ENCODE data around the gene DEPP1. TPM values are rescaled to one million over a fixed set of nuclear protein-coding genes. Genes with fewer than 3 reads are reported as not detected.

Gene DEPP1
- total RNA-seq, 2 experiments from 2014 or later: not detected

DNA sequence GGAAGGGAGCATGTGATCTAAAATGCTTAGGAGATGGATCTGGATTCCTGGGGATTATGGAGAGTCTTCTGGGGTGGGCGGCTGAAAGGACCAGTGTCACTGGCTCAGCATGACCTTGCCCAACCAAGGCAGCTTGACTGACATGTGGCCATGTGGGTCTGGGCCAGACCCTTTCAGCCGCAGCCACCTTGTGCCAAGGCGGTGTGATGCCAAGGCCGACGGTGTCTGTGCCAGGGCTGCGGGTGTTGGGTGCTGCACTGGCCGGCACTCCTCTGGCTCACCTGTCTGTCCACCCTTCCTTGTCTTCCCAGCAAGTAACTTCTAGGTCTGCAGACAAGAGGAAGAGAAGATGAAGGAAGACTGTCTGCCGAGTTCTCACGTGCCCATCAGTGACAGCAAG, 8.8 kb downstream of the DEPP1 start:
- CTCF ChIA-PET: interaction anchor here (1.1 to 2.6 kb wide), 3 partner anchors 11 to 143 kb away, joined by 3 to 6 read pairs (median 4); no protein-coding TSS in a partner anchor
- Mint-ChIP-seq H3K27me3 (ENCODE audit: low read depth) (no peaks in the 10 kb centered on the region), H3K4me3 (no peak overlapping the region), H3K4me1 (ENCODE audit: low read depth) (peaks cover 52% of the 10 kb centered on the region), H3K9me3 (ENCODE audit: insufficient read depth) (no peaks in the 10 kb centered on the region), H3K27ac (no peak overlapping the region), H3K36me3 (ENCODE audit: low read depth) (no peaks in the 10 kb centered on the region)
- ATAC-seq (no peak), DNase-seq (no peak)
- POLR2A ChIA-PET: no interaction called here

DNA sequence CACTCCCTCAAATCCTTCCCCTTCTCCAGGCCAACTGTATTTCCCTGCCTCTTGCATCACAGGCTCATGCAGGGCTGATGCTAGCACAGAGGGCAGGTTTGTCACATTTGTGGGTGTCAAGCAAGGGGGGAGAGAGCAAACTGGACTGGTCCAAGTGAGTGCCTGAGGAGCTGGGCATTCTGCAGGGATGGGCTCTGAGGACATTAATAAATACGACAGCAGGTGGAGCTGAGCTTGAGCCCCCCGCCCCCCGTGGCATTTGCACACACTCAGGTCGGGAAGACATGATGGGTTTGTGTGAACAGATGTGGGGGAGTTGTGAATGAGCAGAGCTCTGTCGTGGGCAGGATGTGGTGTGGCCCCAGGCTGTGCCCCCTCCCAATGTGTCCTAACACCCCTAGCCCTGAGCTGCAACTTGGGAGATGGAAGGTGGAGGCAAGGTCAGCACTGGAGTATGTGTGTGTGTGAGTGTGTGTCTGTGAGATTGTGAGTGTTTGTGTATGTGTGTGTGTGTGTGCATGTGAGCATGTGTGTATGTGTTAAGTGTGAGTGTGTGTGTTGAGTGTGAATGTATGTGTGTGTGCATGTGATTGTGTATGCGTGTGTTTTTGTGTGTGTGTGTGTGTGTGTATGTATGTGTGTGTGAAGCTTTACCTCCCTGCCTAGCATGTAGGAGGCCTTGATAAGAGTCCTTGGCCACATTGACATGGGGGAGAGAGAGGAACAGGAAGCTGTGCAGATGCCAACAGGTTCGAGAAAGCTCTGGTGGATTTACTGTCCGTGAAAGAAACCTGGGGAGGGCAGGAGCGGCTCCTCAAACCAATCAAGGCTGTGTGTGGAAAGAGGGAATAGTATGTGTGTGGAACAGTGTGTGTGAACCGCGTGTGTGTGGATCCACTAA, 9.9 kb downstream of the DEPP1 start:
- H3K36me3 Mint-ChIP-seq (ENCODE audit: low read depth): no peaks in the 10 kb centered on the region
- DNase-seq (peak; percentile 67), ATAC-seq (peak; percentile 58)
- peaks cover 42% of the 10 kb centered on the region for H3K4me1 Mint-ChIP-seq (ENCODE audit: low read depth)
- no peaks in the 10 kb centered on the region for H3K27me3 Mint-ChIP-seq (ENCODE audit: low read depth)
- ChIA-PET CTCF (interaction anchor here (0.9 to 7.7 kb wide), 8 partner anchors 10 to 144 kb away, joined by 3 to 53 read pairs (median 5); partner anchors contain the start of gene DEPP1), POLR2A (interaction anchor here (0.7 to 1.5 kb wide), 3 partner anchors 32 to 56 kb away, joined by 3 to 7 read pairs (median 5); partner anchors contain the start of gene ZNF22)
- H3K27ac Mint-ChIP-seq: peak overlapping the region; percentile 80
- H3K9me3 Mint-ChIP-seq (ENCODE audit: insufficient read depth): no peaks in the 10 kb centered on the region
- H3K4me3 Mint-ChIP-seq: peak overlapping the region; percentile 6

- ATAC-seq (peak; percentile 22), DNase-seq (no peak)
- peaks cover 36% of the 10 kb centered on the region for H3K4me1 Mint-ChIP-seq (ENCODE audit: low read depth)
- H3K27me3 Mint-ChIP-seq (ENCODE audit: low read depth): no peaks in the 10 kb centered on the region
- CTCF ChIA-PET: interaction anchor here (1.3 to 7.7 kb wide), 7 partner anchors 8 to 35 kb away, joined by 4 to 53 read pairs (median 6); partner anchors contain the start of gene DEPP1
- H3K9me3 Mint-ChIP-seq (ENCODE audit: insufficient read depth): no peaks in the 10 kb centered on the region
- no peaks in the 10 kb centered on the region for H3K36me3 Mint-ChIP-seq (ENCODE audit: low read depth)
- H3K4me3 Mint-ChIP-seq: peak overlapping the region; percentile 6
- H3K27ac Mint-ChIP-seq: peak overlapping the region; percentile 80
- POLR2A ChIA-PET: interaction anchor here (1.3 to 1.5 kb wide), 2 partner anchors 32 to 36 kb away, joined by 5 to 7 read pairs; partner anchors contain the start of gene ZNF22
Measured at GRCh38 chr10:44968091-44968490, 10.5 kb downstream of the DEPP1 start.

DNA sequence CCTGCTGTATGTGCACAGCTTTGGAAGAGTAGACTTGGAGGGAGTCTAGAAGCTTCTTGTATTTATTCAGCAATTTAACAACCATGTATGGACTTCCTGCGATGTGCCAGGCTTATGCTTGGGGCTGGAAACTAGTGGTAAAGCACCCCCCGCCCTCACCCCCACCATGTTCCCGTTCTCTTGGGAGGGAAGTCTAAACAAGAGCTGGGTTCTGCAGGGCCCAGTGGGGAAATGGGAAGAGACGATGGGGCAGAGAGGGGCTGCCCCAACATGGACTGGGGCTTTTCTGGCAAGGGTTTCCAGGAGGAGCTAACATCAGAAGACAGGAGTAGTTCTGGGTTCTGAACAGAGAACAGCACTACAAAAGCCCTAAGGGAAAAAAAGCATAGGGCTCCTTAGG, 11.0 kb downstream of the DEPP1 start:
- ChIA-PET CTCF (interaction anchor here (1.4 to 7.7 kb wide), 6 partner anchors 9 to 35 kb away, joined by 4 to 53 read pairs (median 6); partner anchors contain the start of gene DEPP1), POLR2A (interaction anchor here (0.6 kb wide), 1 partner anchor 1005 kb away, joined by 3 read pairs; the partner anchor contains the start of gene TIMM23)
- peak overlapping the region; percentile 80 for H3K27ac Mint-ChIP-seq
- H3K27me3 Mint-ChIP-seq (ENCODE audit: low read depth): no peaks in the 10 kb centered on the region
- H3K36me3 Mint-ChIP-seq (ENCODE audit: low read depth): no peaks in the 10 kb centered on the region
- H3K4me1 Mint-ChIP-seq (ENCODE audit: low read depth): peaks cover 36% of the 10 kb centered on the region
- H3K9me3 Mint-ChIP-seq (ENCODE audit: insufficient read depth): no peaks in the 10 kb centered on the region
- peak; percentile 32 for ATAC-seq
- H3K4me3 Mint-ChIP-seq: no peak overlapping the region
- no peak for DNase-seq

DNA sequence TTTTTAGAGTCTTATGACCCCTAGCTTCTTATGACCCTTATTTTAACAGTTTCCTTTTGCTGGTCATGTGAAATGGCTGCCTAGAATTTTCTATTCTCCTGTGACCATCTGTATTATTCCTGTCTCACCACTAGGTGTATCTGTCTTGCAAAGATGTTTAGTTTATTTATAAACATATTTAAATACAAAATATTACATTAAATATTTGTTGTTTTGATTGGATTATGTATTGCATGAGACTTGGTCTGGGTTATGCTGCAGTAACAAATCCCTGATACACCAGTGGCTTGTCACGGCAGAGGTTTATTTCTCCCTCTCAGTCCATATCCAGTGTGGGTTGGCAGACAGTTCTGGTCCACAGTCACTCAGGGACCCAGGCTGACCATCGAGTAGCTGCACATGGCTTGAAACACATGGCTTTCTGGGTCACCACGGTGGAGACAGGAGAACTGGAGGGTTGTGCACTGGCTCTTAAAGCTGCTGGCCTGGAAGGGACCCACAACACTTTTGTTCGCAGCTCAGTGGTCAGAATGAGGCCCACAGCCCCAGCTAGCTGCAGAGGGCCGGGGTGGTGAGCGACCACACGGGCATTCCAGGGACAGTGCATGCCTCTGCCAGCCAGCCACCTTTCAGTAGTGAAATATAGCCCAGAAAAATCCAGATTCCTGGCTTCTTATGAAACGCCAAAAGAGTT, 11.6 kb downstream of the DEPP1 start:
- H3K9me3 Mint-ChIP-seq (ENCODE audit: insufficient read depth): no peaks in the 10 kb centered on the region
- CTCF ChIA-PET: interaction anchor here (0.6 to 7.7 kb wide), 5 partner anchors 9 to 34 kb away, joined by 3 to 53 read pairs (median 6); no protein-coding TSS in a partner anchor
- H3K27ac Mint-ChIP-seq: no peak overlapping the region
- no peaks in the 10 kb centered on the region for H3K36me3 Mint-ChIP-seq (ENCODE audit: low read depth)
- H3K4me1 Mint-ChIP-seq (ENCODE audit: low read depth): peaks cover 36% of the 10 kb centered on the region
- DNase-seq (no peak), ATAC-seq (no peak)
- POLR2A ChIA-PET: interaction anchor here (0.6 kb wide), 1 partner anchor 1005 kb away, joined by 3 read pairs; the partner anchor contains the start of gene TIMM23
- H3K27me3 Mint-ChIP-seq (ENCODE audit: low read depth): no peaks in the 10 kb centered on the region
- no peak overlapping the region for H3K4me3 Mint-ChIP-seq

DNA sequence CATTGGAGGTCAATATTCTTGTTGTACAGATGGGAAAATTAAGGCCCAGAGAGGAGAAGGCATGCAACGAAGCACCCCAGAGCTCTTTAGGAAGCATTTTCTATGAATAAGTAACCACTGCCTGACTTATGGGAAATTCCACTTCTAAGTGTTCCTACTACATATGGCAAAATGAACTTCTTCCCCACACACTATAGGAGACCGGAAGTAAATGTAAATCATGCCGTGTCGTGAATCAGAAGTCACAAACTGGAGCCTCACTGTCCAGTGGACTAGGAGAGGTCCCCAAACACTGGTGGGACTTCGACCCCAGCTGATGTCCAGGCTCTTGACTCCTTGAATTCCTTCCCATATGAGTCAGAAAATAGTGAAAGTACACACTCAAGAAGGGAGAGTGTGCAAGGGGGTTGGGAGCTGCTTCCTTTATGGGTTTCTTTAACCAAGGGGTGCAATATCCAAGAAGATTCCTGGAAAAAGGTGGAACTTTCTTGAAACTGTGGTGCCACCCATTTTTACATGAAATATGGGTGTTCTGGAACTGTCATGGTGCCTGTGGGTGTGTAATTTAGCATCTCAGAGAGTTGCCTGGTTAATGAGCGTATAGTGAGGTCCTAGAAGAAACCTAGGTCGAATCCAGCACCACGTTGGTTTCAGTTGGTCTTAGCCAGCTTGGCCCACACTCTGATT, 12.3 kb downstream of the DEPP1 start:
- ChIA-PET POLR2A (interaction anchor here (0.8 kb wide), 1 partner anchor 28 kb away, joined by 3 read pairs; no protein-coding TSS in a partner anchor), CTCF (interaction anchor here (0.6 to 7.7 kb wide), 8 partner anchors 8 to 37 kb away, joined by 3 to 53 read pairs (median 3); no protein-coding TSS in a partner anchor)
- Mint-ChIP-seq H3K4me1 (ENCODE audit: low read depth) (peaks cover 36% of the 10 kb centered on the region), H3K9me3 (ENCODE audit: insufficient read depth) (no peaks in the 10 kb centered on the region), H3K27ac (no peak overlapping the region), H3K36me3 (ENCODE audit: low read depth) (no peaks in the 10 kb centered on the region), H3K4me3 (no peak overlapping the region), H3K27me3 (ENCODE audit: low read depth) (no peaks in the 10 kb centered on the region)
- no peak for DNase-seq
- ATAC-seq: no peak

- POLR2A ChIA-PET: interaction anchor here (0.8 kb wide), 1 partner anchor 28 kb away, joined by 3 read pairs; no protein-coding TSS in a partner anchor
- ATAC-seq (no peak), DNase-seq (no peak)
- Mint-ChIP-seq H3K36me3 (ENCODE audit: low read depth) (no peaks in the 10 kb centered on the region), H3K4me1 (ENCODE audit: low read depth) (peaks cover 36% of the 10 kb centered on the region), H3K27ac (no peak overlapping the region), H3K4me3 (no peak overlapping the region), H3K27me3 (ENCODE audit: low read depth) (no peaks in the 10 kb centered on the region), H3K9me3 (ENCODE audit: insufficient read depth) (no peaks in the 10 kb centered on the region)
- CTCF ChIA-PET: interaction anchor here (0.6 to 7.7 kb wide), 5 partner anchors 9 to 101 kb away, joined by 3 to 53 read pairs (median 3); no protein-coding TSS in a partner anchor
Measured at GRCh38 chr10:44965651-44966097, 12.9 kb downstream of the DEPP1 start.

- DNase-seq: no peak
- Mint-ChIP-seq H3K36me3 (ENCODE audit: low read depth) (no peaks in the 10 kb centered on the region), H3K4me1 (ENCODE audit: low read depth) (peaks cover 36% of the 10 kb centered on the region), H3K4me3 (no peak overlapping the region), H3K9me3 (ENCODE audit: insufficient read depth) (no peaks in the 10 kb centered on the region), H3K27ac (no peak overlapping the region), H3K27me3 (ENCODE audit: low read depth) (no peaks in the 10 kb centered on the region)
- CTCF ChIA-PET: interaction anchor here (1.3 to 7.7 kb wide), 2 partner anchors 32 to 101 kb away, joined by 3 to 53 read pairs; no protein-coding TSS in a partner anchor
- POLR2A ChIA-PET: no interaction called here
- ATAC-seq: no peak
Measured at GRCh38 chr10:44965104-44965503, 13.5 kb downstream of the DEPP1 start.

DNA sequence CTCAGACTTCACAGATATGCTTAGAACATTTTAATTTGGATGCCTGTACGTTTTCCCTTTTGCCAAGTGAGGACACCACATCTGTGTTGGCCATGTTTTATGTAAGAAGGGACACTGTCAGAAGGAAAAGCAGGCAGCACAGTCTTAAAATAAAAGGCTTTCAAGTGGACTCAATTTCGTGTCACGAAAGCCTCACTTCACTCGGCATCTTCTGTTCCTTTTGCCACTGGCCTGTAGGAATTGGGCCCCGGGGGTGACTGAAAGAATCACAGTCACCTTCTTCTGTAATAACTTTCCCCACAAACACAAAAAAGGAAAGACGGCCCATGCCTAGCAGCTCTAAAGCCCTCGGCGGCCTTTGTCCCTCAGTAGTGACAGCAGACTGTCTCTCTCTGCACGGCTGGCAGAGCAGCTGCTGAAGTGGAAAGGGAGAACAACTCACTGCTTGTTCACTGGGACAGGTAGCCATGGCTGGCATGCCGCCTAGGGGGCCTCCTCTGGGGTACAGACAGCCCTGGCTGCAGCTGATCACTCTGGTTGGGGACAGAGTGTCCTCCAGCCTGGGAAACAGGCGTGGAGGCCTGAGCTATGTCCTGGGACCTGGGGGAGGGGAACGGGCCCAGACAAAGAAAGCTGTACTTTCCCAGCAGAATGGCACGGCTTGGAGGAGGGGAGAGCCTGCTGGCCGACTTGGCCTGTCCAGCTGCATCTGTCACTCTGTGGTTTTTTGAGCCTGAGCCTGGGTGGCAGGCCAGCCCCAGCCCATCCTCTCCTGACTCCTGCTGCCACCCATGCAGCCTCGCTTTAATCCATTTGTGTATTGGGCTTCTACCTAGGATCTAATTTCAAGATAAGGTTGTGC, 14.6 kb downstream of the DEPP1 start:
- ATAC-seq (no peak), DNase-seq (no peak)
- no peaks in the 10 kb centered on the region for H3K9me3 Mint-ChIP-seq (ENCODE audit: insufficient read depth)
- no peaks in the 10 kb centered on the region for H3K36me3 Mint-ChIP-seq (ENCODE audit: low read depth)
- H3K27me3 Mint-ChIP-seq (ENCODE audit: low read depth): no peaks in the 10 kb centered on the region
- POLR2A ChIA-PET: interaction anchor here (0.6 kb wide), 1 partner anchor 48 kb away, joined by 4 read pairs; no protein-coding TSS in a partner anchor
- no peak overlapping the region for H3K27ac Mint-ChIP-seq
- CTCF ChIA-PET: interaction anchor here (0.9 to 7.7 kb wide), 3 partner anchors 9 to 31 kb away, joined by 3 to 53 read pairs (median 8); no protein-coding TSS in a partner anchor
- peaks cover 35% of the 10 kb centered on the region for H3K4me1 Mint-ChIP-seq (ENCODE audit: low read depth)
- no peak overlapping the region for H3K4me3 Mint-ChIP-seq
